Left kidney (tissue), 2 donors: ENCODE data around the gene YEATS2. TPM values are rescaled to one million over a fixed set of nuclear protein-coding genes. Genes with fewer than 3 reads are reported as not detected.

Source experiments
- DNase-seq: peaks from one replicate; pipeline ENCODE4 v3.0.0-alpha.2; 2013
- polyA plus RNA-seq: library from polyadenylated mRNA; unstranded; fragments of 120-200 nt; gene quantifications from one replicate; pipeline ENCODE4 v1.2.1, GENCODE V29; 2013; ENCODE audit not compliant: insufficient read length

The YEATS2 gene
- polyA plus RNA-seq, 1 donor: 44.6 TPM

- no peak for DNase-seq
Measured at GRCh38 chr3:183833516-183833915, 135.9 kb downstream of the YEATS2 start.

DNA sequence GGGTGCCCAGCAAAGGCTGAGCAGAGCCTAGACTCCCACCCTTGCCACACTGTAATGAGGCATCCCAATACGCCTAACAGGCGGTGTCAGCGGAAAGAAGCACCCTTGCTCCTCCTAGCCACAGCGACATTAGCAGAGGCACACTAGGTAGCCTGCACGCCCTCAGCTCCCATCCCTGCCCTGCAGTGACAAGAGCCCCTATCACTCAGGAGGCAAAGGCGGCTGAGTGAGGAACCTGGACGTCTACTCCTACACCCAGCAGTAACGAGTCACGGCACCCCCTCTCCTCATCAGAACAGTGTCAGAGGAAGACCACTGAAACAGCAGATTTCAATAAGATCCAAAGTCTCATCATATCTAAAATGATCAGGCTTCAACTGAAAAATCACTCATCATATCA lies 139.8 kb downstream of the YEATS2 start:
- no peak for DNase-seq

- DNase-seq: no peak
Measured at GRCh38 chr3:183837894-183838293, 140.3 kb downstream of the YEATS2 start.

- DNase-seq: no peak
Measured at GRCh38 chr3:183839751-183840150, 142.2 kb downstream of the YEATS2 start.

GRCh38 chr3:183844606-183845005 lies 147.0 kb downstream of the YEATS2 start:
- no peak for DNase-seq

DNA sequence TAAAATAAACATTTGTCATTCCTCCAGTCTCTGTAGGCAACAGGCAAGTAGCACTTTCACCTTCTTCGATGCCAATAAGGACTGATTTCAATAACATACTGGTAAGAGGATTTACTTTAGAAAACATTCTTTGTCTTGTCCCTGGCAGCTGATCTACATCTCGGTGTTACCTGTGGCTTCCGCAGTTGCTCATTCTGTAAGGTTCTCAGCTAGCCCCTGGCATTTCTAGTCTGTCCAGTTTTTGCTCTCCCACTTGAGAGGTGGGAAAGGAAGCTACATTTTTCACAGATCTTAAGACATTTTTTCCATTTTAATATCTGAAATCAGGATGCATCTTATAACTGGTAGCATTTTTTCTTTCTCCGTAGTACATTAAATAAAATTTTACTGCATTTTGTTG lies 147.5 kb downstream of the YEATS2 start:
- no peak for DNase-seq

DNA sequence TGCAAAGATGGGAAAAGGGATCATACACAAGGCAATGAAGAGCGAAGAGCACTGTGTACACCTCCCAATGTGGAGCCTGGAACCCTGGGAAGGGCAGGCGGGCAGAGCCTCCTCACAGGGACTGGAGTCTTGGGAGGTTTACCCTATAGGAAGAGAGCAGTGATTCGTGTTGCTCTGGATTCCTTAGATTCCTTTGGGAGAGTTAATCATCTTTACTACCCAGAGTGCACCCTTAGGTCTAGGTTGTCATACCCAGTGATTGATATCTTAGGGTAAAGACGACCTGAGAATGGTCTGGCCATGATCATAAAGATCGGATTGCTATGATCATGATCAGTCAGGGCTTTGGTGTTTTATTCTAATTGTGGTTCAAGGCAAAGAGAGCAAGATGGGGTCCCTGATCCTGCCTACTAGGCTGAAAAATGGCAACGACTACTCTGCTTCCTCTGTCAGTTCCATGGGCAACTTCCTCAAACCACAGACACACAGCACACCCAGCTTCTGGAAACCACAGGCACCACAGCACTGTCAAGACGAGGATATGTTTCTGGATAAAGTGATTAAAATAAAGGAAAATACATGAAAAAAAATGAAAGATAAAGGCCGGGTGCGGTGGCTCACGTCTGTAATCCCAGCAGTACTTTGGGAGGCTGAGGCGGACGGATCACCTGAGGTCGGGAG lies 148.2 kb downstream of the YEATS2 start:
- DNase-seq: no peak

- DNase-seq: no peak
Measured at GRCh38 chr3:183854318-183855035, 156.9 kb downstream of the YEATS2 start.

DNA sequence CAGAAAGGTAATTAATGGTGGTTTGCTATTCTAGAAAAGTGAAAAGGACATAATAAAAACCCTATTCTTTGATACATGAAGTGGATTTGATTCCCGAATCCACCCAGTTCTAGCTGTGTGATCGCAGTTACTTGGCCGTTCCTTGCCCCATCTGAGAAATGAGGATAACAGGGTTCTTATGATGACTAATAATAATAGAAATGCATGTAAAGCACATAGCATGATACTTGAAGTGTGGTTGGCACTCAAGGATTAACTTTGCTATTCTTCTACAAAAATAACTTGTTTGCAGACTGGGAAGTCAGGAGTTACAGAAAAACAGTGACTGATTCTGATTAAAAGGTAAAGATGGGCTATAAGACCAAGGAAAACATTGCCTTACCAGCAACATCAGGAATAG lies 160.3 kb downstream of the YEATS2 start:
- no peak for DNase-seq

Other genes starting within 250 kb of the YEATS2 start
- gene KLHL6, start 142.1 kb upstream of the YEATS2 start, polyA plus RNA-seq: 1.1 TPM
- gene KLHL24, start 62.2 kb upstream of the YEATS2 start, polyA plus RNA-seq: 56.6 TPM
- gene MAP6D1, start 127.8 kb downstream of the YEATS2 start, polyA plus RNA-seq: 0.88 TPM
- gene PARL, start 187.1 kb downstream of the YEATS2 start, polyA plus RNA-seq: 60.0 TPM